GM18951 (cell line): Measurements from ENCODE around the gene SELENOV.

Source experiments
- POLR2A ChIP-seq: IDR thresholded peaks from 4 replicates; pipeline ENCODE4 v1.6.1; 2011; ENCODE audit warnings: mild to moderate bottlenecking; ENCODE audit not compliant: insufficient read length, insufficient read depth; ENCODE audit errors: extremely low read depth
- in situ Hi-C: fragments of 300-500 bp; cut with MboI; formaldehyde crosslinking; loops from one replicate; pipeline ENCODE4 v1.12.0; 2022; ENCODE audit warnings: low sequenced_read_pairs, mixed read lengths, inconsistent platforms; ENCODE audit not compliant: unreplicated experiment

The SELENOV gene

DNA sequence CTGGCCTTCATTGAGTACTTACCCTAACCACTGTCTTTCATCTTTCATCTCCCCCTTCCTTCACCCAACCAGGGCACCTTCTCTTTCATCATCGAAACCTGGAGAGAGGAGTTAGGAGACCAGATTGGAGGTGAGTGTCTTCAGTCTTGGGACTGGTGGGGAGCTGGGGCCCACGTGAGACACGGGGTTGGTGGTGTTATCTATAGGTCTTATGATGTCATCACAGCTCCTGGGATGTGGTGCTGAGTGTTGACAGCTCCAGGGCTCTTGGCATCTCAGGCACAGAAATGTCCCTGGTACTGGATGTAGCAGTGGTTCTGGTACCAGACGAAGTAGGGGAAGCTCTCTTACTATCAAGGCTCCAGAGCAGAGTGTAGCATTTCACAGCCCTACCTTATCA lies 14.4 kb upstream of the SELENOV start:
- in situ Hi-C loops: no loop called here

DNA sequence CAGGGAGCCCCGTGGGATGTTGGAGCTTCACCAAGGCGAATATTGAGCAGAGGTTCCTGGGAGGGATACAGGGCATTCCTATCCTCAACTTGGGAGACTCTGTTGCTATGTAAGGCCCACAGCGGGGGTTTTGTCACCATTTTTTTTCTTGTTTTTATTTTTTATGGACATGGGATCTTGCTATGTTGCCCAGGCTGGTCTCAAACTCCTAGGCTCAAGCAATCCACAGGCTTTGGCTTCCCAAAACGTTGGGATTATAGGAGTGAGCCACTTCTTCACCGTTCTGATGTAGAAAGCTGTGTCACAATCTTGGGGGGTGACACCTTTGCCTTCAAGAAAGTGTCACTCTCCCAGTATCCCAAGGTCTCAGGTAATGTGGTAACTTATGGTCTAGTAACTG lies 13.6 kb upstream of the SELENOV start:
- no peak for TF ChIP-seq POLR2A
- in situ Hi-C loops: no loop called here

More for the DNA sequence above, 14.4 kb upstream of the SELENOV start:
- no peak for TF ChIP-seq POLR2A

DNA sequence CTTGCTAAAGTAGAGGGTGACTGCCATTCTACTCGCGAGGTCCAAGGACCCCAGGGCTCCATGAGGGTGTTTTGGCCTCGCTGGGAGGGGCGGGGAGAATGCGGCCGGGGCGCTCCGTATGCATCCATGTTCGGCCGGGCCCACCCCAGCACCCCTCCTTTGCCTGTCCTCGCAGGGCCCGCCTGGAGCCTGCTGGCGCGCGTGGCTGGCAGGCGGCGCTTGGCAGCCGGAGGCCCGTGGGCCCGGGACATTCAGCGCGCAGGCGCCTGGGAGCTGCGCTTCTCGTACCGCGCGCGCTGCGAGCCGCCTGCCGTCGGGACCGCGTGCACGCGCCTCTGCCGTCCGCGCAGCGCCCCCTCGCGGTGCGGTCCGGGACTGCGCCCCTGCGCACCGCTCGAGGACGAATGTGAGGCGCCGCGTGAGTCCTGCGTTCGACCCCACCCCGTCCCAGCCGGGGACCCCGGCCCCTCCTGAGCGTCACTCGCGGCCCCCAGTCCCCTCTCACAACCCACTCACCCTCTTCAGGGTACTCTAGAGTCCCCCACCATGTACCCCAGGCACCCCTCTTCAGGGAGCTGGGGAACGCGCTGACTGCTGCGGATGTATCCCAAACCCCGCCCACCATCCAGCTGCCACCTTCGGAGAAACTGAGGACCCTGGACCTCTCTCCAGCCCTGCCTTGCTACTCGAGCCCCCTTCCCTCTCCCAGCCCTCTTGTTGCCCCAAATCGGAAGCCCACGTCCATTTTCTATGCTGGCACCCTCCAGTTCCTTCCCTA lies 12.1 kb upstream of the SELENOV start:
- TF ChIP-seq POLR2A: no peak
- in situ Hi-C loops: no loop called here

DNA sequence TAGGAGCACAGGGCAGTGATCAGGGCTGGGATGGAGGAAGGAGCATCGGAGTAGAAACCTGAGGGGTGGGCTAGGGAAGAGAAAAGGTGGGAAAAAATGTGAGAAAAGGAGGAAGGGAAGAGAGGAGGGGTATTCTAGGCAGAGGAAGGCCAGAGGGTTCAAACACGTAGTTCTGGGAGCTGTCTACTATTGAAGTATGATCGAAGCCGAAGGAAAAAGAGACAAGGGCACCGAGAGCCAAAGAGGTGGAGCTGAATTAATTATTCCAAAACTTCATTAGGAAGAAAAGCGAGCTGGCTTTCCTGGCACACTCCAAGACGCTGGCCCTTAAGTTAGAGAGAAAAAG lies 8.4 kb upstream of the SELENOV start:
- in situ Hi-C loops: no loop called here
- no peak for TF ChIP-seq POLR2A

DNA sequence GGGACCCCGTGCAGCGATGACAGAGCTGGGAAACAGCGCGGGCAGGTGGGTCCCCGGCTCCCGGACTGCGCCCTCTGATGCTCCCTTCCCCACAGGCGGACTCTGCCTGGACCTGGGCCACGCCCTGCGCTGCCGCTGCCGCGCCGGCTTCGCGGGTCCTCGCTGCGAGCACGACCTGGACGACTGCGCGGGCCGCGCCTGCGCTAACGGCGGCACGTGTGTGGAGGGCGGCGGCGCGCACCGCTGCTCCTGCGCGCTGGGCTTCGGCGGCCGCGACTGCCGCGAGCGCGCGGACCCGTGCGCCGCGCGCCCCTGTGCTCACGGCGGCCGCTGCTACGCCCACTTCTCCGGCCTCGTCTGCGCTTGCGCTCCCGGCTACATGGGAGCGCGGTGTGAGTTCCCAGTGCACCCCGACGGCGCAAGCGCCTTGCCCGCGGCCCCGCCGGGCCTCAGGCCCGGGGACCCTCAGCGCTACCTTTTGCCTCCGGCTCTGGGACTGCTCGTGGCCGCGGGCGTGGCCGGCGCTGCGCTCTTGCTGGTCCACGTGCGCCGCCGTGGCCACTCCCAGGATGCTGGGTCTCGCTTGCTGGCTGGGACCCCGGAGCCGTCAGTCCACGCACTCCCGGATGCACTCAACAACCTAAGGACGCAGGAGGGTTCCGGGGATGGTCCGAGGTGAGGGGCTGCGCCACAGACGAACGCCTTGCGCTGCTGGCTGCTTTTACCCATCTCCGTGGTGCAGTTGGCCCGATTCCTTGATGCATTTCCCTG lies 7.8 kb upstream of the SELENOV start:
- peak; percentile 54 for TF ChIP-seq POLR2A

DNA sequence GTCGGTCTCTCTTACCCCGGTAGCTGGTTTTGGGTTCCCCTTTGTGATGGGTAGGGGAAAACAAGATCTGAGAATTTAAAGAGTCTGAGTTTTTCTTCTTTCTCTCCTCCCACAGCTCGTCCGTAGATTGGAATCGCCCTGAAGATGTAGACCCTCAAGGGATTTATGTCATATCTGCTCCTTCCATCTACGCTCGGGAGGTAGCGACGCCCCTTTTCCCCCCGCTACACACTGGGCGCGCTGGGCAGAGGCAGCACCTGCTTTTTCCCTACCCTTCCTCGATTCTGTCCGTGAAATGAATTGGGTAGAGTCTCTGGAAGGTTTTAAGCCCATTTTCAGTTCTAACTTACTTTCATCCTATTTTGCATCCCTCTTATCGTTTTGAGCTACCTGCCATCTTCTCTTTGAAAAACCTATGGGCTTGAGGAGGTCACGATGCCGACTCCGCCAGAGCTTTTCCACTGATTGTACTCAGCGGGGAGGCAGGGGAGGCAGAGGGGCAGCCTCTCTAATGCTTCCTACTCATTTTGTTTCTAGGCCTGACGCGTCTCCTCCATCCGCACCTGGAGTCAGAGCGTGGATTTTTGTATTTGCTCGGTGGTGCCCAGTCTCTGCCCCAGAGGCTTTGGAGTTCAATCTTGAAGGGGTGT lies 7.1 kb upstream of the SELENOV start:
- TF ChIP-seq POLR2A: no peak

More for the DNA sequence above, 7.8 kb upstream of the SELENOV start:
- in situ Hi-C loops: no loop called here

DNA sequence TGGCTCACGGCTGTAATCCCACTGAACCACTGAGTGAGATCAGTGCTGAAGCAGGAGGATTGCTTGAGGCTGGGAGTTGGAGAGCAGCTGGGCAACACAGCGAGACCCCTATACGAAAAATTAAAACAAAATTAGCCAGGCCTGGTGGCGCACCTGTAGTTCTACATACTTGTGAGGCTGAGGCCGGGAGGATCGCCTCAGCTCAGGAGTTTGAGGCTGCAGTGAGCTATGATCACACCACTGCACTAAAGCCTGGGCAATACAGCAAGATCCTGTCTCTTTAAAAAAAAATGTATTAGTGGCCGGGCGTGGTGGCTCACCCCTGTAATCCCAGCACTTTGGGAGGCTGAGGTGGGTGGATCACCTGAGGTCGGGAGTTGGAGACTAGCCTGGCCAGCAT lies 6.3 kb upstream of the SELENOV start:
- TF ChIP-seq POLR2A: no peak
- in situ Hi-C loops: no loop called here

More for the DNA sequence above, 7.1 kb upstream of the SELENOV start:
- in situ Hi-C loops: no loop called here

- in situ Hi-C loops: no loop called here
- TF ChIP-seq POLR2A: no peak
Observed at GRCh38 chr19:39509233-39509632, 5.7 kb upstream of the SELENOV start.

DNA sequence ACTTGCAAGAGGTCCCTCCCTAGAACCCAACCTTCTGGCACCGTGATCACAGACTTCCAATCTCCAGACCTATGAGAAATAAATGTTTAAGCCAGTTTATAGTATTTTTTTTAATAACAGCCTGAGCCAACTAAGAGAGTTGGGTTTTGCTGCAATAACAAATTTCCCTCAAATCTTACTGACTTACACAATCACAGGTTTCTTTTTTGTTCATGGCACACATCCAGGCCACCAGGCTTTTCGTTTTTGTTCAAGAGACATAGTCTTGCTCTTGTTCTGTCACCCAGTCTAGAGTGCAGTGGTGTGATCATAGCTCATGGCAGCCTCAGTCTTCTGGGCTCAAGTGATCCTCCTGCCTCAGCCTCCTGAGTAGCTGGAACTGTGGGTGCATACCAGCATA lies 2.0 kb upstream of the SELENOV start:
- no peak for TF ChIP-seq POLR2A
- in situ Hi-C loops: no loop called here

DNA sequence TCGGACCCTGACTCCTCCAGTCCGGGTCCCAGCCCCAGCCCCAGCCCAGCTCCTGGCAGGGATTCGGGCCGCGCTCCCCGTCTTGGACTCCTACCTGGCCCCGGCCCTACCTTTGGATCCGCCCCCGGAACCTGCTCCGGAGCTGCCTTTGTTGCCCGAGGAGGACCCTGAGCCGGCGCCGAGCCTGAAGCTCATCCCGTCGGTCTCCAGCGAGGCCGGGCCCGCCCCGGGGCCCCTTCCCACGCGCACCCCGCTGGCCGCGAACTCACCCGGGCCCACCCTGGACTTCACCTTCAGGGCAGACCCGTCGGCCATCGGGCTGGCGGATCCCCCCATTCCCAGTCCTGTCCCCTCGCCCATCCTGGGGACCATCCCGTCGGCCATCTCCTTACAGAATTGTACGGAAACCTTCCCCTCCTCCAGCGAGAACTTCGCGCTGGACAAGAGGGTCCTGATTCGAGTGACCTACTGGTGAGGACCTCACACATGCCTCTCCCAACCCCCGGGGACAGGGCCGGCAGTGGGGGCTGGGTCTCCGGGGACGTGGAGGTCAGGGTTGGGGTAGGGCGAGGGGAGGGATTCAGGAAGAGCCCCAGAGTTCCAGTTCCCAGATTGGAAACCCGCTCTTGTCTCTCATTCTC lies 732 bp downstream of the SELENOV start:
- in situ Hi-C loops: no loop called here
- no peak for TF ChIP-seq POLR2A

DNA sequence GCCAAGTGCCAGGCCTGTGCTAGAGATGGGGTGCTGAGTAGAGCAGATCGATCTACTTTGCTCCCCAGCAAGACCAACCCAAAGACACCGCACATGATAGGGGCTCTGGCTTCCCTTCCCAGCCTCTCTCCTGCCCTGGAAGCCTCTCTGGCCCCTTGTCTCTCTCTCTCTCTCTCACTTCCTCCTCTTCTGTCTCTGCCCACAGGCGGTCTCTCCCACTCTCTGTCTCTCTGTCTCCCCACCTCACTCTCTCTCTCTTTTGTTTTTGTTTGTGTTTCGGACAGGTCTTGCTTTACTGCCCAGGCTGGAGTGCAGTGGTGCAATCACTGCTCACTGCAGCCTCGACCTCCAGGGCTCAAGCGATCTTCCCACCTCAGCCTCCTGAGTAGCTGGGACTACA lies 1.3 kb downstream of the SELENOV start:
- in situ Hi-C loops: no loop called here

GRCh38 chr19:39517432-39517831 lies 2.5 kb downstream of the SELENOV start:
- TF ChIP-seq POLR2A: no peak
- in situ Hi-C loops: no loop called here

More for the DNA sequence above, 1.3 kb downstream of the SELENOV start:
- no peak for TF ChIP-seq POLR2A

- in situ Hi-C loops: no loop called here
- no peak for TF ChIP-seq POLR2A
Observed at GRCh38 chr19:39518458-39518857, 3.5 kb downstream of the SELENOV start.
